K562 (cell line): ENCODE results near the gene CSF2. TPM values are rescaled to one million over a fixed set of nuclear protein-coding genes. Genes with fewer than 3 reads are reported as not detected.

ENCODE experiments used
- ARHGAP35 ChIP-seq: fragments of 450-650 bp; IDR thresholded peaks from 2 replicates; pipeline ENCODE4 v1.6.1; 2018; ENCODE audit not compliant: partially characterized antibody
- CBFA2T3 ChIP-seq: fragments of 450-650 bp; IDR thresholded peaks from 2 replicates; pipeline ENCODE4 v1.6.1; 2017
- FOXM1 ChIP-seq, 2 experiments: fragments of 450-650 bp in 1 of 2; sonication (generic) in 1 of 2; formaldehyde crosslinking in 1 of 2; IDR thresholded peaks; 2 replicates each; pipeline versions ENCODE4 v1.6.1 to v1.9.0; 2017 to 2022; ENCODE audit warnings: low read depth in 2 of 2, mild to moderate bottlenecking in 2 of 2, missing genetic modification reagents in 1 of 2, moderate library complexity in 1 of 2
- HIVEP1 ChIP-seq: fragments of 250-450 bp; sonication (Bioruptor Pico); IDR thresholded peaks from 2 replicates; pipeline ENCODE4 v1.4.0; 2020; ENCODE audit warnings: mild to moderate bottlenecking
- ILF3 ChIP-seq: fragments of 450-650 bp; IDR thresholded peaks from 2 replicates; pipeline ENCODE4 v1.6.1; 2018; ENCODE audit warnings: antibody characterized with exemption, mild to moderate bottlenecking, moderate library complexity, borderline replicate concordance
- MTA1 ChIP-seq: fragments of 450-650 bp; IDR thresholded peaks from 2 replicates; pipeline ENCODE4 v1.6.1; 2017; ENCODE audit warnings: borderline replicate concordance
- NELFE ChIP-seq: IDR thresholded peaks from 2 replicates; pipeline ENCODE4 v1.6.1; 2011; ENCODE audit warnings: mild to moderate bottlenecking; ENCODE audit not compliant: insufficient read depth, insufficient read length
- NFIC ChIP-seq: fragments of 450-650 bp; IDR thresholded peaks from 2 replicates; pipeline ENCODE4 v1.6.1; 2017; ENCODE audit warnings: mild to moderate bottlenecking, inconsistent platforms
- NFXL1 ChIP-seq: fragments of 450-650 bp; formaldehyde crosslinking; IDR thresholded peaks from 2 replicates; pipeline ENCODE4 v1.4.0; 2021; ENCODE audit warnings: mild to moderate bottlenecking
- NUFIP1 ChIP-seq: fragments of 450-650 bp; IDR thresholded peaks from 2 replicates; pipeline ENCODE4 v1.6.1; 2018; ENCODE audit not compliant: partially characterized antibody
- PURB ChIP-seq: sonication (generic); formaldehyde crosslinking; IDR thresholded peaks from 2 replicates; pipeline ENCODE4 v1.9.0; 2021; ENCODE audit warnings: low read depth, mild to moderate bottlenecking, missing genetic modification reagents
- RBM25 ChIP-seq: fragments of 200-400 bp; formaldehyde crosslinking; IDR thresholded peaks from 2 replicates; pipeline ENCODE4 v1.6.1; 2018; ENCODE audit warnings: low read length, low read depth, moderate library complexity; ENCODE audit not compliant: severe bottlenecking
- RCOR1 ChIP-seq, 2 experiments: IDR thresholded peaks; 2 replicates each; pipeline ENCODE4 v1.6.1; 2012; ENCODE audit warnings: low read depth in 2 of 2, low read length in 2 of 2, borderline replicate concordance in 1 of 2, improper control_type of control experiment in 1 of 2
- SP2 ChIP-seq: IDR thresholded peaks from 2 replicates; pipeline ENCODE4 v1.6.1; 2011; ENCODE audit warnings: mild to moderate bottlenecking, low read depth, low read length, moderate library complexity; ENCODE audit not compliant: poor library complexity, severe bottlenecking; ENCODE audit errors: extremely low read depth
- SRF ChIP-seq, 2 experiments: fragments of 250-450, 450-650 bp in 1 of 2; sonication (Bioruptor Pico) in 1 of 2; sonication (generic) in 1 of 2; formaldehyde crosslinking; IDR thresholded peaks; 2 replicates each; pipeline versions ENCODE4 v1.5.0 to v1.5.1; 2020 to 2022; ENCODE audit warnings: mild to moderate bottlenecking in 1 of 2, missing genetic modification reagents in 1 of 2
- TAF9B ChIP-seq: fragments of 450-650 bp; IDR thresholded peaks from 2 replicates; pipeline ENCODE4 v1.6.1; 2018; ENCODE audit warnings: mild to moderate bottlenecking; ENCODE audit not compliant: partially characterized antibody
- ZNF174 ChIP-seq: fragments of 250-450 bp; sonication (Bioruptor Pico); IDR thresholded peaks from 2 replicates; pipeline ENCODE4 v1.4.0; 2020; ENCODE audit warnings: mild to moderate bottlenecking
- polyA plus RNA-seq, 8 experiments: library from polyadenylated mRNA; depleted of rRNA in 4 of 8; stranded (reverse) in 5 of 8; unstranded in 3 of 8; fragments of >200 nt; fragmentation: Nextera tagmentation in 2 of 8; fragmentation: Illumina TruSeq in 1 of 8; extraction: Ambion mirVana in 2 of 8; extraction: Trizol in 1 of 8; gene quantifications; 2 replicates each; pipeline versions ENCODE4 v1.2.1 to v1.2.3, GENCODE V29; 2011 to 2014; ENCODE audit warnings: inconsistent platforms in 1 of 8, missing spikeins in 1 of 8
- total RNA-seq, 7 experiments: library from RNA; depleted of rRNA in 6 of 7; stranded (reverse); fragments of >200 nt in 6 of 7; fragmentation: Illumina TruSeq in 2 of 7; extraction: Trizol in 2 of 7; gene quantifications; 2 replicates each; pipeline versions ENCODE4 v1.2.1 to v1.2.3, GENCODE V29; 2011 to 2021; ENCODE audit warnings: low replicate concordance in 1 of 7
- TF ChIP-seq, protein P1 (sequence below): fragments of 450-650 bp; IDR thresholded peaks from 2 replicates; pipeline ENCODE4 v1.6.1; 2016; ENCODE audit warnings: missing biosample characterization, missing genetic modification characterization
- TF ChIP-seq, protein P2 (sequence below): sonication (generic); formaldehyde crosslinking; IDR thresholded peaks from 2 replicates; pipeline ENCODE4 v1.8.1; 2022; ENCODE audit warnings: missing genetic modification reagents
- TF ChIP-seq, protein P3 (sequence below): fragments of 450-650 bp; IDR thresholded peaks from 2 replicates; pipeline ENCODE4 v1.6.1; 2017; ENCODE audit warnings: antibody characterized with exemption
- TF ChIP-seq, protein P4 (sequence below): fragments of 250-450 bp; sonication (Bioruptor Pico); IDR thresholded peaks from 2 replicates; pipeline ENCODE4 v1.4.0; 2020; ENCODE audit warnings: mild to moderate bottlenecking, moderate library complexity
- TF ChIP-seq, protein P5 (sequence below): fragments of 450-650 bp; IDR thresholded peaks from 2 replicates; pipeline ENCODE4 v1.6.1; 2016; ENCODE audit warnings: antibody characterized with exemption

The CSF2 gene
- total and polyA plus RNA-seq, 9 of the 15 experiments (the other 6 are each of a cell fraction or from before 2014, with no cell fraction given), result 0.25 to 0.29 TPM; not detected in 7

DNA sequence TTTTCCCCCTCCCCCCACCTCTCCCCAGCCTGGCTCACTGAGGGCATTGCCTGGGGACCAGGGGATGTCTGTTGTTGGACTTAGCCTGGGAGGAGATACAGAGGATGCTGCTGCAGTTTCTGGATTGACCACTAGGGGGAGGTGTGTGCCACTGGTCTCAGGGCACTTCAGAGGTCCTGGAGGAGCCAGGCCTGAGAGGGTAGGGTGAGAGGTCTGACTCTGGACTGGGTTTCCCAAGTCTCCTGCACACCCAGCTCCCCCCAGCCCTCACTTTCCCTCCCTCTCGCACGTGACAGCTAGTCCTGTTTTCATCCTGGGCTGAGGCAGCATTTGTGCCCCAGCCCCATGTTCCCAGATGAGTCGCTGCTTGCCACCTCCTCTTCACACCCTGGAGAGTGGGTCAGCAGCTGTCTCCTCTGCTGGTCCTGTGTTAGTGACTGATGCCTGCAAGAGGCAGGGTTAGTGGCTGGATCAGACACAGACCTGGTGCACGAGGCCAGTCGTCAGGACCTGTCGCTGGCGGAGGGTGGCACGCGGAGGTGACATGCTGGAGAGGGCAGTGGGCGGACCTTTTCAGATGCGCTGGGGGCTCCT is 8.8 kb upstream of the CSF2 start (continued):
- TF ChIP-seq ARHGAP35 (no peak), FOXM1 (IDR thresholded peaks at IDR 0.05; ENCODE audit: low read depth) (no peak), FOXM1 (CRISPR knock-in tag; IDR thresholded peaks at IDR 0.05; ENCODE audit: low read depth) (no peak), PURB (CRISPR knock-in tag) (no peak), CBFA2T3 (no peak), SRF (CRISPR knock-in tag; IDR thresholded peaks at IDR 0.05) (no peak), ILF3 (no peak), NUFIP1 (no peak), NELFE (no peak), HIVEP1 (CRISPR knock-in tag) (no peak), NFXL1 (CRISPR knock-in tag) (no peak), SP2 (no peak), TAF9B (no peak), ZNF174 (CRISPR knock-in tag) (no peak), RBM25 (no peak), MTA1 (no peak), RCOR1 (IDR thresholded peaks at IDR 0.05; ENCODE audit: borderline replicate concordance in 1 of 2, low read depth in 2 of 2, low read length in 2 of 2) (peak in 1 of 2 experiments; percentile 90; a peak in 2 of 4 replicates), NFIC (no peak)
- TF ChIP-seq, protein P1, sequence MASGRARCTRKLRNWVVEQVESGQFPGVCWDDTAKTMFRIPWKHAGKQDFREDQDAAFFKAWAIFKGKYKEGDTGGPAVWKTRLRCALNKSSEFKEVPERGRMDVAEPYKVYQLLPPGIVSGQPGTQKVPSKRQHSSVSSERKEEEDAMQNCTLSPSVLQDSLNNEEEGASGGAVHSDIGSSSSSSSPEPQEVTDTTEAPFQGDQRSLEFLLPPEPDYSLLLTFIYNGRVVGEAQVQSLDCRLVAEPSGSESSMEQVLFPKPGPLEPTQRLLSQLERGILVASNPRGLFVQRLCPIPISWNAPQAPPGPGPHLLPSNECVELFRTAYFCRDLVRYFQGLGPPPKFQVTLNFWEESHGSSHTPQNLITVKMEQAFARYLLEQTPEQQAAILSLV (tag), result no peak
- TF ChIP-seq, protein P2, sequence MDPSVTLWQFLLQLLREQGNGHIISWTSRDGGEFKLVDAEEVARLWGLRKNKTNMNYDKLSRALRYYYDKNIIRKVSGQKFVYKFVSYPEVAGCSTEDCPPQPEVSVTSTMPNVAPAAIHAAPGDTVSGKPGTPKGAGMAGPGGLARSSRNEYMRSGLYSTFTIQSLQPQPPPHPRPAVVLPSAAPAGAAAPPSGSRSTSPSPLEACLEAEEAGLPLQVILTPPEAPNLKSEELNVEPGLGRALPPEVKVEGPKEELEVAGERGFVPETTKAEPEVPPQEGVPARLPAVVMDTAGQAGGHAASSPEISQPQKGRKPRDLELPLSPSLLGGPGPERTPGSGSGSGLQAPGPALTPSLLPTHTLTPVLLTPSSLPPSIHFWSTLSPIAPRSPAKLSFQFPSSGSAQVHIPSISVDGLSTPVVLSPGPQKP (CRISPR knock-in tag), result no peak
- TF ChIP-seq, protein P3, sequence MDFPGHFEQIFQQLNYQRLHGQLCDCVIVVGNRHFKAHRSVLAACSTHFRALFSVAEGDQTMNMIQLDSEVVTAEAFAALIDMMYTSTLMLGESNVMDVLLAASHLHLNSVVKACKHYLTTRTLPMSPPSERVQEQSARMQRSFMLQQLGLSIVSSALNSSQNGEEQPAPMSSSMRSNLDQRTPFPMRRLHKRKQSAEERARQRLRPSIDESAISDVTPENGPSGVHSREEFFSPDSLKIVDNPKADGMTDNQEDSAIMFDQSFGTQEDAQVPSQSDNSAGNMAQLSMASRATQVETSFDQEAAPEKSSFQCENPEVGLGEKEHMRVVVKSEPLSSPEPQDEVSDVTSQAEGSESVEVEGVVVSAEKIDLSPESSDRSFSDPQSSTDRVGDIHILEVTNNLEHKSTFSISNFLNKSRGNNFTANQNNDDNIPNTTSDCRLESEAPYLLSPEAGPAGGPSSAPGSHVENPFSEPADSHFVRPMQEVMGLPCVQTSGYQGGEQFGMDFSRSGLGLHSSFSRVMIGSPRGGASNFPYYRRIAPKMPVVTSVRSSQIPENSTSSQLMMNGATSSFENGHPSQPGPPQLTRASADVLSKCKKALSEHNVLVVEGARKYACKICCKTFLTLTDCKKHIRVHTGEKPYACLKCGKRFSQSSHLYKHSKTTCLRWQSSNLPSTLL, result no peak
- TF ChIP-seq, protein P4, sequence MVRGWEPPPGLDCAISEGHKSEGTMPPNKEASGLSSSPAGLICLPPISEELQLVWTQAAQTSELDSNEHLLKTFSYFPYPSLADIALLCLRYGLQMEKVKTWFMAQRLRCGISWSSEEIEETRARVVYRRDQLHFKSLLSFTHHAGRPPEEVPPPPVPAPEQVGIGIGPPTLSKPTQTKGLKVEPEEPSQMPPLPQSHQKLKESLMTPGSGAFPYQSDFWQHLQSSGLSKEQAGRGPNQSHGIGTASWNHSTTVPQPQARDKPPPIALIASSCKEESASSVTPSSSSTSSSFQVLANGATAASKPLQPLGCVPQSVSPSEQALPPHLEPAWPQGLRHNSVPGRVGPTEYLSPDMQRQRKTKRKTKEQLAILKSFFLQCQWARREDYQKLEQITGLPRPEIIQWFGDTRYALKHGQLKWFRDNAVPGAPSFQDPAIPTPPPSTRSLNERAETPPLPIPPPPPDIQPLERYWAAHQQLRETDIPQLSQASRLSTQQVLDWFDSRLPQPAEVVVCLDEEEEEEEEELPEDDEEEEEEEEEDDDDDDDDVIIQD, result no peak
- TF ChIP-seq, protein P5, sequence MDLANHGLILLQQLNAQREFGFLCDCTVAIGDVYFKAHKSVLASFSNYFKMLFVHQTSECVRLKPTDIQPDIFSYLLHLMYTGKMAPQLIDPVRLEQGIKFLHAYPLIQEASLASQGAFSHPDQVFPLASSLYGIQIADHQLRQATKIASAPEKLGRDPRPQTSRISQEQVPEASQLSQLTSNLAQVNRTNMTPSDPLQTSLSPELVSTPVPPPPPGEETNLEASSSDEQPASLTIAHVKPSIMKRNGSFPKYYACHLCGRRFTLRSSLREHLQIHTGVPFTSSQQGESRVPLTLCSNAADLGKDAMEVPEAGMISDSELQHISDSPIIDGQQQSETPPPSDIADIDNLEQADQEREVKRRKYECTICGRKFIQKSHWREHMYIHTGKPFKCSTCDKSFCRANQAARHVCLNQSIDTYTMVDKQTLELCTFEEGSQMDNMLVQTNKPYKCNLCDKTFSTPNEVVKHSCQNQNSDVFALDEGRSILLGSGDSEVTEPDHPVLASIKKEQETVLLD, result peak; percentile 42; the same call in 1 of the 2 replicates
